IPS-20b (cell line): ENCODE measurements around the gene RASAL2.

ENCODE experiments used
- H3K27ac ChIP-seq: one replicate; pipeline ENCODE4 v1.5.1; 2013; ENCODE audit warnings: low read length
- H3K27me3 ChIP-seq: 2 replicates; pipeline ENCODE4 v1.6.1; 2013; ENCODE audit warnings: mild to moderate bottlenecking, low read length, inconsistent platforms; ENCODE audit not compliant: insufficient read depth
- H3K36me3 ChIP-seq: 2 replicates; pipeline ENCODE4 v1.6.1; 2013; ENCODE audit warnings: low read depth, mild to moderate bottlenecking, inconsistent platforms, low read length, moderate library complexity; ENCODE audit not compliant: insufficient read depth
- H3K4me1 ChIP-seq: 2 replicates; pipeline ENCODE4 v1.6.1; 2013; ENCODE audit warnings: mild to moderate bottlenecking, control low read depth, inconsistent platforms, low read length, moderate library complexity; ENCODE audit not compliant: insufficient read depth
- H3K4me3 ChIP-seq: 2 replicates; pipeline ENCODE4 v1.5.1; 2013; ENCODE audit warnings: mild to moderate bottlenecking, low read length, inconsistent platforms
- H3K9ac ChIP-seq: 2 replicates; pipeline ENCODE4 v1.6.1; 2013; ENCODE audit warnings: low read depth, mild to moderate bottlenecking, inconsistent platforms, low read length, moderate library complexity
- H3K9me3 ChIP-seq: 2 replicates; pipeline ENCODE4 v1.6.1; 2013; ENCODE audit warnings: mild to moderate bottlenecking, low read depth, low read length, inconsistent platforms; ENCODE audit not compliant: insufficient read depth

The RASAL2 gene

DNA sequence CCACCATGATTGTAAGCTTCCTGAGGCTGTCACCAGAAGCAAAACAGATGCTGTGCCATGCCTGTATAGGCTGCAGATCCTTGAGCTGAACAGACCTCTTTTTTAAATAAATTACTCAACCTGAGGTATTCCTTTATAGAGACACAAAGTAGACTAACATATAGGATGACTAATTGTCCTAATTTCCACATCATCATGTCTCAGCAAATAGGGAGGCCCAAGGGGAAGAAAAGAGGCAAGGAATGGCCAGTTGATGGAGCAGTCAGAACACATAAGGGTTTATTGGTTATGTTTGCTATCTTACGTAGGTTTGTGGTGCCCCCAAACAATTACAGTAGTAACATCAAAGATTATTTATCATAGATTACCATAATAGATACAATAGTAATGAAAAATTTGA is 126.2 kb downstream of the RASAL2 start:
- H3K9me3 ChIP-seq: no peaks in the 10 kb centered on the region
- H3K4me3 ChIP-seq: no peak overlapping the region
- no peaks in the 10 kb centered on the region for H3K36me3 ChIP-seq
- H3K9ac ChIP-seq: no peak overlapping the region
- no peaks in the 10 kb centered on the region for H3K27me3 ChIP-seq
- no peak overlapping the region for H3K27ac ChIP-seq
- H3K4me1 ChIP-seq: peaks cover 4% of the 10 kb centered on the region; the same call in 1 of the 2 replicates

GRCh38 chr1:178223289-178223688 is 129.4 kb downstream of the RASAL2 start:
- Histone ChIP-seq H3K27me3 (no peaks in the 10 kb centered on the region), H3K9ac (no peak overlapping the region), H3K36me3 (no peaks in the 10 kb centered on the region), H3K4me3 (no peak overlapping the region), H3K4me1 (peaks cover 7% of the 10 kb centered on the region; the same call in 1 of the 2 replicates), H3K27ac (no peak overlapping the region), H3K9me3 (no peaks in the 10 kb centered on the region)

GRCh38 chr1:178224358-178224757 is 130.5 kb downstream of the RASAL2 start:
- H3K36me3 ChIP-seq: no peaks in the 10 kb centered on the region
- no peaks in the 10 kb centered on the region for H3K27me3 ChIP-seq
- H3K9ac ChIP-seq: no peak overlapping the region
- H3K9me3 ChIP-seq: no peaks in the 10 kb centered on the region
- H3K4me1 ChIP-seq: peaks cover 7% of the 10 kb centered on the region; the same call in 1 of the 2 replicates
- H3K27ac ChIP-seq: no peak overlapping the region
- no peak overlapping the region for H3K4me3 ChIP-seq

GRCh38 chr1:178230881-178231409 is 137.0 kb downstream of the RASAL2 start:
- Histone ChIP-seq H3K36me3 (no peaks in the 10 kb centered on the region), H3K9me3 (no peaks in the 10 kb centered on the region), H3K4me1 (peaks cover 3% of the 10 kb centered on the region; the same call in 1 of the 2 replicates), H3K27me3 (no peaks in the 10 kb centered on the region), H3K27ac (no peak overlapping the region), H3K9ac (no peak overlapping the region), H3K4me3 (no peak overlapping the region)

- no peak overlapping the region for H3K9ac ChIP-seq
- no peaks in the 10 kb centered on the region for H3K36me3 ChIP-seq
- no peaks in the 10 kb centered on the region for H3K4me1 ChIP-seq
- no peak overlapping the region for H3K4me3 ChIP-seq
- no peaks in the 10 kb centered on the region for H3K9me3 ChIP-seq
- H3K27ac ChIP-seq: no peak overlapping the region
- H3K27me3 ChIP-seq: no peaks in the 10 kb centered on the region
Measured at GRCh38 chr1:178232108-178232507, 138.2 kb downstream of the RASAL2 start.

GRCh38 chr1:178232949-178233348 is 139.0 kb downstream of the RASAL2 start:
- Histone ChIP-seq H3K4me3 (no peak overlapping the region), H3K9me3 (no peaks in the 10 kb centered on the region), H3K9ac (no peak overlapping the region), H3K4me1 (no peaks in the 10 kb centered on the region), H3K27ac (no peak overlapping the region), H3K36me3 (no peaks in the 10 kb centered on the region), H3K27me3 (no peaks in the 10 kb centered on the region)

DNA sequence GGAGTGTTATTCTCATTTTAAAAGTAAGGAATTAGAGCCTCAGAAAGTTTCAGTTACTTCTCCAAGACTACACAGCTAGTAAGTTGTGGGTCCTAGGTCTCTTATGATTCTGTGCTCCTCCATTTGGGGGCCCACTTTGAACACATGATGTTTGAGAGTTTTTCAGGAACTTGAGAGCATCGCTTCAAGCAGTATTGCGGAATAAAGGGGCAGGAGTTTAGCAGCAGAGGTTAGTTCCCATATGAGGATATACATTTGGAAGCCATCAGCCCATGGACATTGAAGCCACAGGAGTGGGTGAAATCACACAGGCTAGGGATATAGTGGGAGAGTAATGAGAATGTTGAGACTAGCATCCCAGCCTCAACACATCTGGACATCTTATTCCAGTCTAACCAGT is 143.2 kb downstream of the RASAL2 start:
- Histone ChIP-seq H3K27ac (no peak overlapping the region), H3K4me1 (no peaks in the 10 kb centered on the region; the same call in 1 of the 2 replicates)

GRCh38 chr1:178238722-178239510 is 145.0 kb downstream of the RASAL2 start:
- no peaks in the 10 kb centered on the region for H3K9me3 ChIP-seq
- H3K4me3 ChIP-seq: no peak overlapping the region
- H3K27ac ChIP-seq: no peak overlapping the region
- no peaks in the 10 kb centered on the region; the same call in 1 of the 2 replicates for H3K4me1 ChIP-seq
- no peak overlapping the region for H3K9ac ChIP-seq
- H3K27me3 ChIP-seq: no peaks in the 10 kb centered on the region
- H3K36me3 ChIP-seq: no peaks in the 10 kb centered on the region

More for the DNA sequence above, 143.2 kb downstream of the RASAL2 start:
- H3K9me3 ChIP-seq: no peaks in the 10 kb centered on the region
- H3K9ac ChIP-seq: no peak overlapping the region
- no peak overlapping the region for H3K4me3 ChIP-seq
- H3K36me3 ChIP-seq: no peaks in the 10 kb centered on the region
- H3K27me3 ChIP-seq: no peaks in the 10 kb centered on the region

GRCh38 chr1:178241057-178241456 is 147.2 kb downstream of the RASAL2 start:
- Histone ChIP-seq H3K4me3 (no peak overlapping the region), H3K9ac (no peak overlapping the region), H3K27ac (no peak overlapping the region), H3K4me1 (no peaks in the 10 kb centered on the region; the same call in 1 of the 2 replicates), H3K9me3 (no peaks in the 10 kb centered on the region), H3K36me3 (no peaks in the 10 kb centered on the region), H3K27me3 (no peaks in the 10 kb centered on the region)

DNA sequence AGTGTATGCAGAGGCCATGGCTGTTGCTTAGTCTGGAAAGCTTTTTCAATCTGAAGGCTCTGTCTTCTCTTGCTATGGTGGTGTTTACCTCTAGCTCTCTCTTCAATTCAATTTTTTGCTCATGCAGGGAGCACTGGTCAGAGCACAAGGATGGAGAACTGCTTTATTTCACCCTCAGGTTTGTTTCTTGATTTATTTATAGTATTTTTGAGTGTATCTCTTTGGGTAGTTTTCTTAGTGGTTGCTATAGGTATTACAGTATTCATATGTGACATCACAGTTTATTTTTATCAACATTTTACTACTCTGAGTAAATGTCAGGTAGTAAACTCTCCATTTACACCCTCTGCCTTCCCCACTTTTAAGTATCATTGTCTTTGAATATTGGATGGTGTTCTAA is 147.9 kb downstream of the RASAL2 start:
- Histone ChIP-seq H3K9ac (no peak overlapping the region), H3K27me3 (no peaks in the 10 kb centered on the region), H3K9me3 (no peaks in the 10 kb centered on the region), H3K27ac (no peak overlapping the region), H3K4me3 (no peak overlapping the region), H3K4me1 (no peaks in the 10 kb centered on the region; the same call in 1 of the 2 replicates), H3K36me3 (no peaks in the 10 kb centered on the region)

DNA sequence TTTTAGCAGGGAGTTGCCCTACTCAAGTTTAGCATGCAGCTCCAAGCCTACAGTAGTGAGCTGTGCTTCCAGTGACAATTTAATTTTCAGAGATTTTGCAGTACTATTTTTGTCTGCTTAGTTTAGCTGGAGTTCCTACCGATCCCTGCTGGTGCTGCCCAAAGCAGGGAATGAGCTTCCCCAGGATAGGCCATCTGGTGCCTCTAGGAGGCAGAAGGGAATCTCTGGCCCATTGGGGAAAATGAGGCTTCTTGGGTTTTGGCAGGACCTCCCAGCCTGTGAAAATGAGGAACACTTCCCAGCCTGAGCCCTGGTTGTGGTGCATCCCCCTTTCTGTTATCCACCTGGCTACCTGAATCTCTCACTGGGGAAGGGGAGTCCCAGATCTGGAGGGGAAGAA is 149.2 kb downstream of the RASAL2 start:
- Histone ChIP-seq H3K9ac (no peak overlapping the region), H3K9me3 (peaks cover 3% of the 10 kb centered on the region; the same call in 1 of the 2 replicates), H3K36me3 (no peaks in the 10 kb centered on the region), H3K4me3 (no peak overlapping the region), H3K27me3 (no peaks in the 10 kb centered on the region), H3K27ac (no peak overlapping the region), H3K4me1 (no peaks in the 10 kb centered on the region; the same call in 1 of the 2 replicates)

- Histone ChIP-seq H3K27me3 (no peaks in the 10 kb centered on the region), H3K36me3 (no peaks in the 10 kb centered on the region), H3K27ac (no peak overlapping the region), H3K9me3 (peaks cover 8% of the 10 kb centered on the region; the same call in 1 of the 2 replicates), H3K9ac (no peak overlapping the region), H3K4me1 (no peaks in the 10 kb centered on the region; the same call in 1 of the 2 replicates), H3K4me3 (no peak overlapping the region)
Measured at GRCh38 chr1:178243890-178244289, 150.0 kb downstream of the RASAL2 start.
